ENCODE results near the gene GOT2.
"Not testable (repeated sequence)": the region's sequence is repeated elsewhere in the genome, so short reads cannot be mapped to it uniquely, and the experiment has no call there.

GOT2 gene

DNA sequence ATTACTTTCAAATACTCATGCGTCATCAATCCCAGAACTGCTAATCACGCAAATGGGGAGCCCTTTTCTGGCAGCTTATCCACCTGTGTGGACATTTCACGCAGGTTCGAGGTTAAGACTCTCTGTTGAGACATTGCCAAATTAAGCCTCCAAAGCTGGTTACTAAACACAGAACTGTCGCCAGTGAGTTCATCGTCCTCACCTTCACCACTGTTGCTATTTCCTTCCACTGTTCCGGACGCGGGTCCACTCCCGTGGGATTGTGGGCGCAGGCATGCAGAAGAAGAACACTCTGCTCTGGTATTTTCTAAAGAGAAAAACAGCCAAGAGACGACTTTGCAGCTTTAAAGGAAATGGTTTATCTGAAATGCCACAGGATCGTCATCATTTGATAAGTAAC, 16.1 kb downstream of the GOT2 start:
- no peak for DNase-seq (ENCODE audit: low read depth in 2 of 2)

DNA sequence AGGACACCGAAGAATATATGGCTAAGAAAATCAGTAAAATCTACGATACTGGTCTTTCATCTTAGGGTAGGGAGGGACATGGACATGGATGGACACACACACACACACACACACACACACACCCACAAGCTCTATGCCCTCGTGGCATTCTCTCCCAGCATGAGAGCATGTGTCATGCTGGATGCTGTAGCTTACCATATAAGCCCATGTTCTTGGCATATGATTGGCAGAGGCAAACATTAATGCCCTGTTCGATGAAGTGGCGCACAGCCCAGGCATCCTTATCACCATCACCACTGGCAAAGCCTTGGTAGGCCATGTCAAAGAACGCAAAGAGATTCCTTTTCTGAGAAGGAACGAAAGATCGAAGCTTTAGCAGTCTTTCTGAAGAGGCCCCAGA, 17.6 kb downstream of the GOT2 start:
- no peak for DNase-seq (ENCODE audit: low read depth in 2 of 2)

DNA sequence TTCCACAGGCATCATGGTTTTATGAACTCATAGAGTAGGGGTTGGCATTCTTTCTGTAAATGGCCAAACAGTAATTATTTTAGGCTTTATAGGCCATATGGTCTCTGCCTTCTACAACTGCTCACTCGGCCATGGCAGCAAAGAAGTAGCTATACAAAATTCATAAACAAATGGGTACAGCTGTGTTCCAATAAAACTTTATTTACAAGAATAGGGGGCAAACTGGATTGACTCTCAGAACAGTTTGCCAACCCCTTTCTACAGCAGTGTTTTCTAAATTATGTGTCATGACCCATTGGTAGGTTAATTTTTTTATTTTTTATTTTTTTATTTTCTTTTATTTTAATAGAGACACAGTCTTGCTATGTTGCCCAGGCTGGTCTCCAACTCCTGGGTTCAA, 20.4 kb downstream of the GOT2 start:
- DNase-seq (ENCODE audit: low read depth in 2 of 2): no peak

DNA sequence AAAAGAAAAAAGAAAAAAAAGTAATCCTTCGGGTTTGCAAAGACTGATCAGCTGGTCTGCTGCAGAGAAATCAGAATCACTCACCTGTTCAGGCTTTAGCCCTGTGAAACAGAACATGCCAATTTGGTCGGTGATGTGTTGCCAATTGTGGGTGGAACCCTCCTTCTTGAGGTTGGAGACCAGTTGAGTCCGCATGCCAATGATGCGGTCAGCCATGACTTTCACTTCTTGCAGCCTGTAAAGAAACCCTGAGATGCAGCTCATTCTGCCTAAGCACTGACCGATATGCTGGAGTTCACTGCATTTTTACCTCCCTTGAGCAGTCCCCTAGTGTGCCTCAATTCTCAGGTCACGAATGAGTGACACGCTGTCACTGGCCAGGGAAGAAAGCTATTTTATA, 24.8 kb downstream of the GOT2 start:
- no peak for DNase-seq (ENCODE audit: low read depth in 2 of 2)

DNA sequence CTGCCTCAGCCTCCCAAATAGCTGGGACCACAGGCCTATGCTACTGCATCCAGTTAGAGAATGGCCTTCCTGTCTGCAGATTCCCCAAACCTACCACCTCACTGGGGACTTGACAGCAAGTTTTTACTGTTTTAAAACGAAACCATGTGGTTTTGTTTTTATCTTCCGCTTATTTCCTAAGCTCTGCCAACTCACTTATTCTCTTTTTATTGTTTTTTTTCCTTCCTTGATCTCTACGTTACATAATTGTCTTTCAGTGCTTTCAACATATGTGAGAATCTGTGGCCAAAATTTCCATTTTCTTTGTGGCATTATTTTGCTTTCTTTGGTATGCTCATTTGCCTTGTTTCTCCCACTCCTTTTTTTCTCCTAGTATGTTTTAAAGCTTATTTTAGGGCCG, 35.0 kb downstream of the GOT2 start:
- DNase-seq (ENCODE audit: low read depth in 2 of 2): no peak

DNA sequence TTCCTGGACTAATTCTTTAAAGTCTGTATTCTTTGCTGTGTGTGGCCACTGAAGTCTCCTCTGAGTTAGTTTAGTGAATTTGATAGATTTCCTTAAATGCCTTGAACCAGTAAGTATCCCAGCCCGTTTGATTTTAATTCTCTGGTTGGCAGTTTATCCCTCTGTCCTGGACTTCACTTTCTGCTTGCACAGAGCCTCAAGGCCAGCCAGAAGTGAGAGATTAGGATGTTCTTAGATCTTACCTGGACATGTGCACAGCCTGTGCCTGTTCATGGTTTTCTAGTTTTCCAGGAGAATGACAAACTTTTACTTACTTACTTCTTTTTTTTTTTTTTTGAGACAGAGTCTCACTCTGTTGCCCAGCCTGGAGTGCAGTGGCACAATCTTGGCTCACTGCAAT, 38.7 kb downstream of the GOT2 start:
- no peak for DNase-seq (ENCODE audit: low read depth in 2 of 2)

DNA sequence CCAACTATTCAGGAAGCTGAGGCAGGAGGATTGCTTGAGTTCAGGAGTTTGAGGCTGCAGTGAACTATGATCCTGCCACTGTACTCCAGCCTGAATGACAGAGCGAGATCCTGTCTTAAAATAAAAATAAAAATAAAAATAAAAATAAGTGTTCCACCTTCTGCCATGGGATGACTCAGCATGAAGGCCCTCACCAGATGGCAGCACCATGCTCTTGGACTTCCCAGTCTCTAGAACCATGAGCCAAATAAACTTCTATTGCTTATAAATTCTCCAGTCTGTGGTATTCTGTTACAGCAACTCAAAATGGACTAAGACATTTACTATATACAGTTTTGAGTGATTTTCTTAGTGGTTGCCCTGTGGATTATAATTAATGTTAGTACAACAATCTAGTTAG, 41.7 kb downstream of the GOT2 start:
- DNase-seq (ENCODE audit: low read depth in 2 of 2): no peak

DNA sequence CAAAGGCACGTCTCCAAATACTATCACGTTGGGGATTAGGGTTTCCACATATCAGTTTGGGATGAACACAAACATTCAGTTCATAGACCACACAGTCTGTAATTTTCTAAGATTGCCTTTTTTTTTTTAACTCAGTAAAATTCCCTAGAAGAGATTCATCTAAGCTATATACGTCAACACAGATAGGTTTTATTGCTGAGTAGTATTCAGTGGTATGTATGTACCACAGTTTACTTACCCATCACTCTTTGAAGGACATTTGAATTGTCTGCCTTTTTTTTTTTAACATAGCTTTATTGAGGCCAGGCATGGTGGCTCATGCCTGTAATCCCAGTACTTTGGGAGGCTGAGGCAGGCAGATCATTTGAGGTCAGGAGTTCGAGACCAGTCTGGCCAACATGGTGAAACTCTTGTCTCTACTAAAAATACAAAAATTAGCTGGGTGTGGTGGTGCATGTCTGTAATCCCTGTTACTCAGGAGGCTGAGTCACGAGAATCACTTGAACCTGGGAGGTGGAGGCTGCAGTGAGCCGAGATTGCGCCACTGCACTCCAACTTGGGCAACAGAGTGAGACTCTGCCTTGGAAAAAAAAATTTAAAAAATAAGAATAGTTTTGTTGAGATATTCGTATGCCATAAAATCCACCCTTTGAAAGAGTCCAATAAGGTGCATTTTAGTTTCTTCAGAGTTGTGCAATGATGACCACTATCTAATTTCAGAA, 47.0 kb downstream of the GOT2 start:
- not testable (repeated sequence) for DNase-seq (ENCODE audit: low read depth in 2 of 2)

DNA sequence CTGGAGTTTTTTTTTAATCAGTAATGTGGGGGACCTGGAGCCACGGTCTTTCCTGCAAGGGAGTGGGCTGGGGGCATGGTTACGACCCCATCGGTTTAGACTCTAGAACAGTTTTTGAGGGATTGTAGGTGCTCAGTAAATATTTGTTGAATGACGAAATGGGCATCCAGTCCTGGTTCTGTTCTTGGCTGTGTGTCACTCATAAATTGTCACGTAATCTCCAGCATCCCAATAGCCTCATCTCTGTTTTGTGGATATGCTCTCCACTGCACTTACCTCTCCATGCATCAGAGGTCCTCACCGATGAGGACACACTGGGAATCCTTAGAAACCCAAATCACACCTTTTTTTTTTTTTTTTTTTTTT, 49.0 kb downstream of the GOT2 start:
- DNase-seq (ENCODE audit: low read depth in 2 of 2): no peak

DNA sequence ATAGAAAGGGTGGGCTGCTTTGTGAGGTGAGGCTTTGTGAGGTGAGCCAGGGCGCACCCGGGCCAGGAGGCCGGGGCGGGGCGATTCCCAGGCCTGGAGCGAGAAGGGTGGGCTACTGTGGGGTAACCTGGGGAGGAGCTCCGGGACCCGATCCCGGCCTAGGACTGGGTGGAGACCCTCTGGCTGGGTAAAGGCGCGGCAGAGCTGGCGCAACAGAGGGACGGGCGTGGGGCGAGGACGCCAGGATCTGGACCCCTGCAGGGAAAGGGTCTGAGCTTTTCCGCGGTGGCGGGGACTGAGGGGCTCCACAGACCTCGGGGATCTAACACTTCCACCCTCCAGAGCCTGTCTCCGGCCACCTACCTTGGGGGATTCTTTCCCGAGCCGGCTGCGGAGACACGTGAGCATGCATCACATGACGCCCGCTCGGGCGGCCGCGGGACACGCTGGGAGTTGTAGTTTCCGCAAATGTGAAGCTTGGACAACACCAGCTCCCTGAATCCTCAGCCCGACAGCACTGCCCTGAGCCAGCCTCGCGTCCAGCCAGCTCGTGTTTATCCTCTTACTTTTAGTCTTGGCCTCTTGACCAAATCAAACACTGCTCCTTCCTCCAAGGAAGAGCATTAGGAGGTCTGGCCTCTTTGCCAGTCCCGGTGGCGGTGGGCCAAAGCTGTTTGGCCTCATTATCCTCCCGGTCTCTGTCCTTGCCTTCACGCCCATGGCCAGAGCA, 49.6 kb downstream of the GOT2 start, which contains the start of gene SLC38A7:
Gene SLC38A7 (minus strand): TSS at position 417 of the 730 bp plus-strand sequence. CDS start 4,644 bp downstream, outside the sequence.
- DNase-seq (ENCODE audit: low read depth in 2 of 2): peak; percentile 51 to 61

DNA sequence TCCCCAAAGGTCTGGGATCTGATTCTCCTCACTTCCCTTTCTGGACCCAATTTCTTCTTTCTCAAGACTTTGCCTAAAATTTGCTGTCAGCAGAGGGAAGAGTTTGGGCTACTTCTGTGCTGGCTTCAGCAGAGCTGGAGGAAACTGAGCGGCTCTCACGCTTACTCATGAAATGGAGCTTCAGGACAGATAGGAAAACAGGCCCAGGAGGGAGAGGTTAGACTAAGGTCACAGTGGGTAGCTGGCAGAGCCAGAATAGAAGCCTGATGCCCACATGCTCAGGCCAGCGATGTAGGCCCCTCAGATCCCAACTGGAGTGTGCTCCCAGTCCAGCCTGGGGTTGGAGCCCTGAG, 50.1 kb downstream of the GOT2 start:
- no peak for DNase-seq (ENCODE audit: low read depth in 2 of 2)

DNA sequence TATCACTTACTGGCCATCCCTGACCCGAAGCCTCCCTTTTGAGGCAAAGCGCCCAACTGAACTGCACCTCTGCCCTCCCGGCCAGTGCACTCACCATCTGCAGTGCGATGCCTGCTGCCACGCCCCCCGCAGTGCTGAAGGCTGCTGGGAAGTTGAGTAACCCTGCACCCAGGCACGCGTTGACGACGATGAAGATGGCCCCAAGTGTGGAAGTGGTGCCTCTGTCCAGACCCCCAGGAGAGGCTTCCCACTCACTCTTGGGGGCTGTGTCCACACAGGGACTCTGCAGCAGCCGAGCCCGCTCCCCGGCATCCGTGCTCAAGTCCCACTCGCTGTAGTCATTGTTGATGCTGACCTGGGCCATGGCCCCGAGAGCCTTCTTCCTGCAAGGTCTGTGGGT, 54.4 kb downstream of the GOT2 start:
- no peak for DNase-seq (ENCODE audit: low read depth in 2 of 2)

DNA sequence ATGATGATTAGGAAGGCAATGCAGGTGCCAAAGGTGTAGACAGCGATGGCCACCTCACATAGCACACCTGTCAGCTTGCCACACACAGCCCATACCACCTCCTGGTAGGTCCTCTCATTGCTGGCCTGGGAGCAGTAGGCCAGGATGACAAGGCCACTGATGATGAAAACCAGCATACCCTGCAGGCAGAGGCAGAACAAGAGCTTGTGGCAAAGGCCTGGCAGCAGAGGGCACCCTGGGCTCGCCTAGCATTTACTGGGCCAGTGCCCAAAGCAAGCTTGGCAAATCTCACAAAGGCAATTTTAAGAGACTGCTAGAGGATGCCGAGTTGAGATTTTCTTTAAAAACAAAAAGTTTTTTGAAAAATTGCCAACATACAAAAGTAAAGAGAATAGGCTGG, 55.4 kb downstream of the GOT2 start:
- no peak for DNase-seq (ENCODE audit: low read depth in 2 of 2)

DNA sequence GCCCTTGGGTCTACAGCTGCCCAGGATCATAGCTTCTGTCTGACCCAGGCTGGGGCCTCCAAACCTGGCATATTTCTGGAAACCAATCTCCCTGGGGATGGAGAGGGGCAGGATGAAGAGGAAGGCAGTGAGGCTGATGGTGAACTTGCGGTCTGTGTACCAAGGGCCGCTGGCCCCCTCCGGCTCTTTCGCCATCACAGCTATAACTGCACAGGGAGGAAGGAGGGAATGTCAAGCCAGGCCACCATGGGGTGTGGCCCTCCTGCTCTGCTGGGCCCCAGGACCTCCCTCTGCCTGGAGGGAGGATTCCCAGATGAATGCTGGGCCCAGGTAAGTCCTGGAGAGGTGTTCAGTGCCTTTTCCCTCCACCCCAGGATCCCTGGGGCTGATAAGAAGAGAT, 55.8 kb downstream of the GOT2 start:
- no peak for DNase-seq (ENCODE audit: low read depth in 2 of 2)

DNA sequence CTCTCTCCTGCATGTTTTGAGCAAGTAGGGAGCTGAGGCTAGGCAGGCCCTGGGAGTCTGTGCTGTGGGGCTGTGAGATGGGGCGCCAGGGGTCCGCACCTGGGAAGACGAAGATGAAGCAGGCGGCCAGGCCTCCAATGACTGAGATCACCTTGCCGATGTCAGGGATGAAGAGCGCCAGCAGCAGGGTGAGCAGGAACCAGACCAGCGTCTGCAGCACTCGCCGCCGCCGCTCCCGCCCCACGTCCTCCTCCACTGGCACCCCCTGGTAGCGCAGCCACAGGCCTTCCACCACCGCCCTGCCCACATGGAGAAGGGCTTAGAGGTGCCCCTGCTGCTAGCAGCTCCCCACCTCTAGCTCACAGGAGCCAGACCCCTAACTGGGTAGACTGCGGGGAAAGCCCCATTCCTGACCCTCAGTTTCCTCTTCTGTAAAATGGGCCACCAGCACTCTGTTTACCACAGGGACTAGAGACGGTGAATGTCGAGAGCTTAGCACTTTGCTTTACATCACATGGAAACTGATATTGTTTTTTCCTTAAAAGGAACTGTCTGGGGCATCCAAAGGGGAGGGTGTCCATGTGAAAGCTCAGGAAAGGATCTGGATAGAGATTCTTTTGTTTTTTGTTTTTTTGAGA, 63.1 kb downstream of the GOT2 start:
- no peak for DNase-seq (ENCODE audit: low read depth in 2 of 2)

DNA sequence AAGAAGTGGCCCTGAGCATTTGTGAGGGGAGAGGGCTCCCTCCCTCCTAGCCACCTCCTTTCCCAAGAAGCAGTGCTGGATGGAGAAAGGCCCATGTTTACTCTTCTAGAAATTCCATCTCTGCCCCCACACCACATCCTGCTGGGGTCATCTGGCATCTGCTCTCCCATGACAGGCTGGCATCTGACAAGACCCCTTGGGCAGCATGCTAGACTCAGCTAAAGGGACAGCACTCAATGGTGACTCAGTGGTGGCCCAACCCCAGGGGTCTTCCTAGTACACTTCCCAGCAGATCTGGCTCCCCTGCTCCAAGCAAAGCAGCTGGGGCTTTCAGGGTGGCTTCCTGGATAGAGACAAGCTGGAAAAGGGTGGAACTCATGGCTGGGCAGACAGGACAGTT, 63.9 kb downstream of the GOT2 start:
- no peak for DNase-seq (ENCODE audit: low read depth in 2 of 2)

DNA sequence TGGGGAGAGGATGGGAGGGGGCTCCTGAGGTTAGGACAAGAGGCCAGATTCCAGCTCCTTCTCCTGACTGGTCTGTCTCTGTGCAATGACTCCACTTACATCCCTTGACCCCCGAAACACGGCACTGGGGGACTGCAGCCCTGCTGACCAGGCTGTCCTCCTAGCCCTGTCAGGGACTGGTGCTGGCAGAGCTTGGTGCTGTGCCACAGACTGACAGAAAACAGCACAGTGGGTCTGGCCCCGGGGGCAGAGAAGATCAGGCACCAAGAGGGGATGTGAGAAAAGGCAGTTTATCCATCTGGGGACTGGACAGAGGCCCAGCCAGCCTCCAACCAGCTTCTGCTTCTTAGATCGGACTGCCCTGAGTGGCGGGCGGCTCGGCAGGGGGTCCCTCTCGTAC, 68.9 kb downstream of the GOT2 start:
- DNase-seq (ENCODE audit: low read depth in 2 of 2): no peak

DNA sequence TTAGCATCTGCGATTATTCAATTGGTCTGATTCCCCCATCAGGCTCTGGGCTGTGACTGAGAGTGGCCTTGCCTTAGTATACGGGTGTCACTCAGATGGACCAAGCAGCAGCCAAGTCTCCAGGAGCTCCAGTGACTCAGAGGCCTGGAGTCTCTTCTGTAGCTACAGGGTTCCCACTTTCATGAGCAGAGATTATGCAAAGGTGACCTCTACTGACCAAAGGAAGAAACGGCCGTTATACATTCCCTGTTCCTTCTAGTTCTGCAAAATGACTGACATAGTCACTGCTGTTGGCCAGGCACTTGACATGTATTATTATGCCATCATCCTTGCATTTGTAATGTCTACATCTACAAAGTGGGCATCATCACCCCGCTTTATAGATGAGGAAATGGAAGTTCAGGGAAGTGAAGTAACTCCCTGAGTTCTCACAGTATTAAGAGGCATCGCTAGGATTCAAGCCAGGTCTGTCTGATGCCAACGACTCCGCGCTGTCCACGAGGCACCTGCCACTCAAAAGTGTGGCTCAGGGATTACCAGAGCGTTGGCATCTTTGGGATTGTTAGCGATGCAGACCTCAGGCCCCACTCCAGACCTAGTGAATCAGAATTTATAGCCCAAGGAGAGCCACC, 72.8 kb downstream of the GOT2 start:
- DNase-seq (ENCODE audit: low read depth in 2 of 2): no peak

DNA sequence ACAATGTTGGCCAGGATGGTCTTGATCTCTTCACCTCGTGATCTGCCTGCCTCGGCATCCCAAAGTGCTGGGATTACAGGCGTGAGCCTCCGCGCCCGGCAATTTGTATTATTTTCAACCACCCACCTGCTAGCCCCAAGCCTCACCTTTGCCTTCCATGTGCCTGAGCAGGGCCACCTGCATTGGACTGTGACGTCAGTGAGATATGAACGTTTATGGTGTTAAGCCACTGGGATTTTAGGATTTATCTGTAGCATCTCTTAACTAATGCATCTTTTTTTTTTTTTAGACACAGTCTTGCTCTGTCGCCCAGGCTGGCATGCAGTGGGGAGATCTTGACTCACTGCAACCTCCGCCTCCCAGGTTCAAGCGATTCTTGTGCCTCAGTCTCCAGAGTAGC, 74.2 kb downstream of the GOT2 start:
- DNase-seq (ENCODE audit: low read depth in 2 of 2): not testable (repeated sequence)

DNA sequence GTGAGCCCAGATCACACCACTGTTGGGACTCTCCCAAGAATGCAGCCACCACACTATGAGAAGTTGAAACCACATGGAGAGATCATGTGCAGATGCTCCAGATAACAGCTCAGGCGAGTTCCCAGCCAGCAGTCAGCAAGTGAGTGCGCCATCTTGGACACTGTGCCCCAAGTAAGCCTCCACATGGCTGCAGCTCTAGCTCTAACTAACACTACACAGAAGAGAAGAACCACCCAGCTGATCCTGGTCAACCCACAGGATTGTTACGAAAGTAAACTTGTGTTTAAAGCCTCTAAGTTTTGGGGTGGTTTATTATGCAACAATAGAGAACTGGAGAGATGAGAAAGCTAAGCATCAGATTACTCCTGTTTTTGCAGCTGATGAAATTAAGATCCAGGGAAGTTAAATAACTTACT, 75.3 kb downstream of the GOT2 start:
- DNase-seq (ENCODE audit: low read depth in 2 of 2): no peak
